Erythroblast (primary cell): ENCODE data around the gene HOXB6.

Experiments
- GATA1 ChIP-seq: IDR thresholded peaks from 2 replicates; pipeline ENCODE4 v1.6.1; 2011; ENCODE audit warnings: low read depth, mild to moderate bottlenecking, control low read depth, low read length, moderate library complexity
- POLR2A ChIP-seq: IDR thresholded peaks from 2 replicates; pipeline ENCODE4 v1.6.1; 2011; ENCODE audit warnings: mild to moderate bottlenecking, low read length

GRCh38 chr17:48558057-48558830, 46.5 kb downstream of the HOXB6 start:
- TF ChIP-seq POLR2A = no peak
- TF ChIP-seq GATA1 = no peak
